ENCODE measurements around the gene PRKCE.

PRKCE gene

DNA sequence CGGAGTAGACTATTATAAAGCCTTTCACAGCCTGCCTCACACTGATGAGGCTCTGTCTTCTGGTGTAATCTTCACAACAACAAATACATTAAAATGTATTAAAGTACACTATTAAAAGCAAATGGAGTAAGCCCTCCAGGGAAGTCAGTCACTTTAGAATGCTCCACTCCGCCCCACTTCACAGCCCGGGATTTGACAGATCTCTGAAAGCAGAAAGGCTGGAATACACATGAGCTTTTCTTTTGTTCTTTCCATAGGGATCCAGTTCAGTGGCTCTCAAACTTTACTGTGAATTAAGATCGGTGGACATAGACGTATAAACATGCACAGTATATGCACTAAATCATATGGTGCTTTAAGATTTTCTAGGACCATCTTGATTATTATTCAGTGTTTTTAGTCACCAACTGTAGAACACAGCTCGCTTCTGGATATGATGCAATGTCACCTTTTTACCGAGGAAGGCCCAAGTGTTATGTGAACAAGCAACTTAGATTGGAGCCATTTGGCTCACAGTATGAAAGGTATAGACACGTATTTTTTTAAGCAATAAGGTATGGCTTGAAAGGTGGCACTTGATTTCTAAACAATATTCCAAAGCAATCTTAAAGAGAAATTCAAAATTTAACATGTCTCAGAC is 151.1 kb downstream of the PRKCE start:
- DNase-seq (ENCODE audit: low read depth in 2 of 2, low spot score in 1 of 2): no peak

DNA sequence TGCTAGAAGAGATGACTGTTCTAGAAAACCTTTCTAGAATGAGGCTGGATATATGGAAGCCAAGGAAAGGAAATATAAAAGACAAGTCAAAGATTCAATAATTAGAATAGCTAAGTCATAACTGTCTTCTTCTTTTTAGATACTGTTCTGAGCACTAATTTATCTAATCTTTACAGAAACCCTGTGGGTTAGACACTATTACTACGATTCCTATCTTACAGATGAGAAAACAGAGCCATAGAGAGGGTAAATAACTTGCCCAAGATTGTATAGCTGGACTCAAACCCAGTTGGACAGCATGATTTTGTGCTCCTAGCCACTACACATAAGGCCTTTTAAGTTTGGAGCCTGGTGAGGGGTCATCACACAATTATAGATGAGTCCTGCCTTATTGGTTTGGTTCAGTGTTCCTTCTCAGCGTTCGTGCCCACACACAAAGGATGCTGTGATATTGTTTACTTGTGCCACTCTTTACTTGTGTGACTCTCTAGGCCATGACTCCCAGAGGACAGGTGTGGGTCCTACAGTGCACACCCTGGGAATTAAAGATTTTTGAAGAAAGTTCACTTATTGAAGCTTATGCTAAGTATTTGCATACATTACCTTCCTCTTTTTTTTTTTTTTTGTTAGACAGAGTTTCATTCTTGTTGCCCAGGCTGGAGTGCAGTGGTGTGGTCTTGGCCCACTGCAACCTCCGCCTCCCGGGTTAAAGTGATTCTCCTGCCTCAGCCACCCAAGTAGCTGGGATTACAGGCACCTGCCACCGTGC is 153.7 kb downstream of the PRKCE start:
- DNase-seq (ENCODE audit: low read depth in 2 of 2, low spot score in 1 of 2): no peak

- DNase-seq (ENCODE audit: low read depth in 2 of 2, low spot score in 1 of 2): no peak
Measured at GRCh38 chr2:45806563-45807358, 155.3 kb downstream of the PRKCE start.

DNA sequence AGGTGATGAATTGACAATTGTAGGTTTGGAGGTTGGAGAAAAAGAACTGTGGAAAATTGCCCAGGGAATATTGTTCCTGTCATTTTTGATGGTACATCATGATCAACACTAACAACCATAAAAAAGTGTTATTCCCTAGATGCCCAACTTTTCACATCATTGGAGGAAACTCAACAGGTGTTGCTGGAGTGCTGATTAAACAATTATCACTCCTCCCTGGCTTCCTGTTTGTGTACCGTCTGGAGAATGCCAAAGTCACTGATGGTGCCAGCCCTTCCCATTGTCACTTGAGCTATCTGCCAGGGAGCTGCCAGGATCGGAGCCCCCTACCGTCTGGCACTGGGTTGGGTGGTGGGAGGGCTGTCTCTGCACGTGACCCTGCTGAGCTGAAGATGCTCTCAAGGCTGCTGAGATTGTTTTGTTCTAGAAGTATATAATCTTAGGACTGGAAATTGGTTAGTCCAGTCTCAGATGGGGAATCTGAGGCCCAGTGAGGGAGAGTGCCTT is 156.9 kb downstream of the PRKCE start:
- no peak for DNase-seq (ENCODE audit: low read depth in 2 of 2, low spot score in 1 of 2)

GRCh38 chr2:45809205-45809604 is 157.7 kb downstream of the PRKCE start:
- no peak for DNase-seq (ENCODE audit: low read depth in 2 of 2, low spot score in 1 of 2)

- DNase-seq (ENCODE audit: low read depth in 2 of 2, low spot score in 1 of 2): no peak
Measured at GRCh38 chr2:45812011-45812500, 160.6 kb downstream of the PRKCE start.

- DNase-seq (ENCODE audit: low read depth in 2 of 2, low spot score in 1 of 2): no peak
Measured at GRCh38 chr2:45813003-45813941, 161.8 kb downstream of the PRKCE start.

- DNase-seq (ENCODE audit: low read depth in 2 of 2, low spot score in 1 of 2): no peak
Measured at GRCh38 chr2:45814488-45814887, 163.0 kb downstream of the PRKCE start.

GRCh38 chr2:45814951-45815621 is 163.6 kb downstream of the PRKCE start:
- DNase-seq (ENCODE audit: low read depth in 2 of 2, low spot score in 1 of 2): no peak

GRCh38 chr2:45816272-45816671 is 164.8 kb downstream of the PRKCE start:
- no peak for DNase-seq (ENCODE audit: low read depth in 2 of 2, low spot score in 1 of 2)

- DNase-seq (ENCODE audit: low read depth in 2 of 2, low spot score in 1 of 2): no peak
Measured at GRCh38 chr2:45818591-45818990, 167.1 kb downstream of the PRKCE start.

- no peak for DNase-seq (ENCODE audit: low read depth in 2 of 2, low spot score in 1 of 2)
Measured at GRCh38 chr2:45820048-45820447, 168.6 kb downstream of the PRKCE start.

DNA sequence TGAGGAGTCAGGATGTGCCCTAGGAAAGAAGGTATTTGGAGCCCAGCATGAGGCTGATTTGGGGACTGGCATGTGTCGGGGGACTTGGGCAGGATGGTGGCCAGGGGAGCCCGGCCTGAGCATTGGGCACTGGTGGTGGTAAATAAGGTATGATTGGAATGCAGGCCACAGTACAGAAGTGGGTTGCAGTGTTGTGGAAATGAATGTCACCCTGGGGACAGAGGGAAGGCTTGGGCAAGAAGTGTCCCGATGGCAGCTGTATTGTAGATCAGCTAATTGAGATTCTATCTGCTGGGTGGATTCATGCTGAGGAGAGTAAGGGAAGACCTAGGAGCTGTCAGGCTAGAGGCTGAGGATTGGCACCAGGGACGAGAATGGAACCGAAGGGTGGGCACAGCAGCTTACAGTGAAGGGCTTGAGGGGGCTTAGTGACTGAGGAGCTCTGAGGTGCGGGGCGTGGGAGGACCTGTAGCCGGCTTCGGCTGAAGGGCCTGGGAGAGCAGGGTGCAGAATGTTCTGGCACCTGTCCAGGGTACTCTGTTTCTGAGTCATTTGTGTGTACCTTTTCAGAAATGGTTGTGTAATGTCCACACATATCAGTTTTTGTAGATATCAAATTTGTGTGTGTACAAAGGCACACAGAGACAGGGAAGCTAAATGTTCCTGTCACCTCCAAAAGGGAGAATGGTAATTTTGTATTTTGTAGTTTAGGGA is 170.2 kb downstream of the PRKCE start:
- DNase-seq (ENCODE audit: low read depth in 2 of 2, low spot score in 1 of 2): no peak

DNA sequence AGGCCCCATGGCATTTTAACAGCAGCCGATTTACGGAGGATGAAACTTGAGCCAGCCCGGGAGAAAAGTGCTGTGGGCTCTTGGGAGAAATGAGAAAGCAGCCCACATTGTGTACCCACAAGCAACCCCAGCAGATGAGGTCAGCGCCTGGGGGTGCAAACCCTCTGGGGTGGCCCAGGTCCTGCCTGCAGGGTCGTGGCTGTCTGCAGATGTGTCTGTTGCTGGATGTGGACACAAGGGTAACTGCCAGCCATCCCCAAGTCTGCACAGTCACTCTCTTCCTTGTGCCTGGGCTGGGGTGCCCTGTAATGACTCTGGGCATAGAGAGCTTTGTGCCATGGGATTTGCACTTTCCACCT is 170.8 kb downstream of the PRKCE start:
- no peak for DNase-seq (ENCODE audit: low read depth in 2 of 2, low spot score in 1 of 2)

GRCh38 chr2:45823723-45824206 is 172.3 kb downstream of the PRKCE start:
- no peak for DNase-seq (ENCODE audit: low read depth in 2 of 2, low spot score in 1 of 2)

DNA sequence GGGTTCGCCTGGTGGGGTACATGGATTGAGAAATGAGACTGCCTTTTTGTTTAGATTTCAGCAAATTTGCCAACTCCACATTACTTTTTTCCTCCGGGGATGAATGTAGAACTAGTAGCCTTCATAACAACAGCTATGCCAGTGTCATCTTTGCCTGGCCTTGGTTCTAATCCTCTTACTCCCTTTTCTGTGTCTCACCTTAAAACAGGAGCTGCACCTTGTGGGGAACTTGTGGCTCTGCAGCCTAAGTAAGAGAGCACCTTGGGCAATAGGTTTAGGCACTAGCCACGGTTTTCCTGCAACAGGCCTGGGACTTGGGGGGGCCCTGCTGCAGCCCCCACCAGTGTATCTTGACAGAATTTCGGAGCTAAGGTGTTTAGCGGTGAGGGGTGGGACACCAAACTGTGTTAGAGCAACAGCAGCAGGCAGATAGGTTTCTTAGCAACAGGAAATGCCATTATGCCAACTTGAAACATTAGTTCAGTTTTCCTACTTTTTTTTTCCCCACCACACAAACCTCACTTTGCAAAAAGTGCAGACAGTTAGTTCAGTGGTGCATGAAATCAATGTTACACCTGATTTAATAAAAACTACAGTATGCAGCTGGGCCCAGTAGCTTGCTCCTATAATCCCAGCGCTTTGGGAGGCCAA is 173.7 kb downstream of the PRKCE start:
- DNase-seq (ENCODE audit: low read depth in 2 of 2, low spot score in 1 of 2): no peak

GRCh38 chr2:45826460-45826859 is 175.0 kb downstream of the PRKCE start:
- DNase-seq (ENCODE audit: low read depth in 2 of 2, low spot score in 1 of 2): no peak

- DNase-seq (ENCODE audit: low read depth in 2 of 2, low spot score in 1 of 2): no peak
Measured at GRCh38 chr2:45826884-45827635, 175.6 kb downstream of the PRKCE start.

Measured in stimulated activated CD8-positive, alpha-beta memory T cell treated with anti-CD3 and anti-CD28 coated beads, Interleukin-4, amount 100 ng/mL, for 4 hours (primary cell).